KMS-11 (cell line): Measurements from ENCODE around the gene GRAP.
"Not testable (repeated sequence)": the region's sequence is repeated elsewhere in the genome, so short reads cannot be mapped to it uniquely, and the experiment has no call there.

Experiments
- H2AFZ ChIP-seq: fragments of 200-600 bp; sonication (generic); 2 replicates; pipeline ENCODE4 v1.6.1; 2016; ENCODE audit warnings: antibody characterized with exemption, mixed run types, low read depth
- H3K27ac ChIP-seq: fragments of 200-600 bp; sonication (generic); 2 replicates; pipeline ENCODE4 v1.6.1; 2016; ENCODE audit warnings: mild to moderate bottlenecking, mixed run types
- H3K27me3 ChIP-seq: fragments of 200-600 bp; sonication (generic); 2 replicates; pipeline ENCODE4 v1.6.1; 2017; ENCODE audit warnings: mild to moderate bottlenecking, low read depth, mixed run types, moderate library complexity; ENCODE audit not compliant: insufficient read depth
- H3K36me3 ChIP-seq: fragments of 200-600 bp; sonication (generic); 2 replicates; pipeline ENCODE4 v1.6.1; 2017; ENCODE audit warnings: mild to moderate bottlenecking, mixed run types; ENCODE audit not compliant: insufficient read depth
- H3K4me1 ChIP-seq: fragments of 200-600 bp; sonication (generic); 2 replicates; pipeline ENCODE4 v1.6.1; 2016; ENCODE audit warnings: mild to moderate bottlenecking, low read depth, mixed run types; ENCODE audit not compliant: poor library complexity, severe bottlenecking
- H3K4me2 ChIP-seq: fragments of 200-600 bp; sonication (generic); 2 replicates; pipeline ENCODE4 v1.7.0; 2016; ENCODE audit warnings: mild to moderate bottlenecking, mixed run types
- H3K4me3 ChIP-seq: fragments of 200-600 bp; sonication (generic); IDR thresholded peaks from 2 replicates; pipeline ENCODE4 v1.6.1; 2017; ENCODE audit warnings: low read depth, low read length, mixed read lengths; ENCODE audit not compliant: insufficient read depth
- H3K79me2 ChIP-seq: fragments of 200-600 bp; sonication (generic); 2 replicates; pipeline ENCODE4 v1.6.1; 2016; ENCODE audit warnings: low read depth, mixed run types; ENCODE audit not compliant: insufficient read depth
- H3K9ac ChIP-seq: fragments of 200-600 bp; sonication (generic); 2 replicates; pipeline ENCODE4 v1.6.1; 2016; ENCODE audit warnings: mild to moderate bottlenecking, mixed run types
- H4K20me1 ChIP-seq: fragments of 200-600 bp; sonication (generic); 2 replicates; pipeline ENCODE4 v1.6.1; 2016; ENCODE audit warnings: mild to moderate bottlenecking, mixed run types; ENCODE audit not compliant: insufficient read depth

The GRAP gene

DNA sequence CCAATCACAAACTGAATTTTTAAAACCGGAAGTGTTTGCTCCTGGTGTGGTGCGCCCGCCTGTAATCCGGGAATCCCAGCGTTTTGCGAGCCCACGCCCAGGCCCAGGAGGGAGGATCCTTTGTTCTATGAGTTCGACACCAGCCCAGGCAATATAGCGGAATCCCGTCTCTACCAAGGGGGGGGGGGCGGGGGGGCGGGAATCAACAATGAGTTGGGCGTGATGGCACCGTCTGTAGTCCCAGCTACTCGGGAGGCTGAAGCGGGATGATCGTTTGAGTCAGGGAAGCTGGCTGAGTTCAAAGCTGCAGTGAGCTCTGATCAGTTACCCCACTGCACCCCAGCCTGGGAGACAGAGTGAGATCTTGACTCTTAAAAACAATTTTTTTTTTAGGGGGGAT lies 17.6 kb upstream of the GRAP start:
- not testable (repeated sequence) for H3K4me2 ChIP-seq, H3K9ac ChIP-seq, H3K4me3 ChIP-seq

GRCh38 chr17:19063326-19063956 lies 16.7 kb upstream of the GRAP start:
- not testable (repeated sequence) for H2AFZ ChIP-seq, H3K9ac ChIP-seq, H3K27ac ChIP-seq, H3K4me1 ChIP-seq, H3K79me2 ChIP-seq, H4K20me1 ChIP-seq, H3K27me3 ChIP-seq, H3K4me2 ChIP-seq, H3K36me3 ChIP-seq, H3K4me3 ChIP-seq

More for the DNA sequence above, 17.6 kb upstream of the GRAP start:
- H3K79me2 ChIP-seq, H3K36me3 ChIP-seq, H3K4me1 ChIP-seq, H3K27ac ChIP-seq, H2AFZ ChIP-seq, H3K27me3 ChIP-seq, H4K20me1 ChIP-seq: not testable (repeated sequence)

- not testable (repeated sequence) for H3K27ac ChIP-seq, H2AFZ ChIP-seq, H3K9ac ChIP-seq, H3K4me3 ChIP-seq, H3K79me2 ChIP-seq, H3K4me2 ChIP-seq, H4K20me1 ChIP-seq, H3K4me1 ChIP-seq, H3K36me3 ChIP-seq, H3K27me3 ChIP-seq
Measured at GRCh38 chr17:19062718-19063325, 16.1 kb upstream of the GRAP start.

- H4K20me1 ChIP-seq, H3K9ac ChIP-seq, H3K79me2 ChIP-seq: not testable (repeated sequence)
Measured at GRCh38 chr17:19062009-19062717, 15.4 kb upstream of the GRAP start.

GRCh38 chr17:19055447-19055846 lies 8.7 kb upstream of the GRAP start:
- H4K20me1 ChIP-seq, H3K4me1 ChIP-seq, H2AFZ ChIP-seq, H3K4me3 ChIP-seq, H3K79me2 ChIP-seq, H3K27ac ChIP-seq, H3K27me3 ChIP-seq, H3K9ac ChIP-seq, H3K36me3 ChIP-seq, H3K4me2 ChIP-seq: not testable (repeated sequence)

More at GRCh38 chr17:19062009-19062717, 15.4 kb upstream of the GRAP start:
- not testable (repeated sequence) for H2AFZ ChIP-seq, H3K27me3 ChIP-seq, H3K4me1 ChIP-seq, H3K36me3 ChIP-seq, H3K4me2 ChIP-seq, H3K4me3 ChIP-seq, H3K27ac ChIP-seq

GRCh38 chr17:19048826-19049225 lies 2.1 kb upstream of the GRAP start:
- H3K4me3 ChIP-seq, H3K27me3 ChIP-seq, H2AFZ ChIP-seq, H3K4me1 ChIP-seq, H3K4me2 ChIP-seq, H3K27ac ChIP-seq, H3K36me3 ChIP-seq, H3K9ac ChIP-seq, H3K79me2 ChIP-seq, H4K20me1 ChIP-seq: not testable (repeated sequence)

DNA sequence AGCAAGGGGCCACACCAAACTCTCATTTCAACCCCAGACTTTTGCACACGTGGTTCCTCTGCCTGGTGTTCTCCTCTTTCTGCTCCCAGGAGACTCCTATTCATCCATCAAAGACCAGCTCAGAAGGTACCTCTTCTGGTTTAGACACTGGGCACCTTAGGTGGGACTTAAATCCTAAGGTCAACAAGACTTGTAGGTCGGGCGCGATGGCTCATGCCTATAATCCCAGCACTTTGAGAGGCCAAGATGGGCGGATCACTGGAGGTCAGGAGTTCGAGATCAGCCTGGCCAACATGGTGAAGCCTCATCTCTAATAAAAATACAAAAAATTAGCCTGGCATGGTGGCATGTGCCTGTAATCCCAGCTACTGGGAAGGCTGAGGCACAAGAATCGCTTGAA lies 753 bp upstream of the GRAP start:
- not testable (repeated sequence) for H3K79me2 ChIP-seq, H3K9ac ChIP-seq, H3K4me2 ChIP-seq, H4K20me1 ChIP-seq, H3K27ac ChIP-seq, H3K36me3 ChIP-seq, H2AFZ ChIP-seq, H3K4me1 ChIP-seq, H3K4me3 ChIP-seq, H3K27me3 ChIP-seq

DNA sequence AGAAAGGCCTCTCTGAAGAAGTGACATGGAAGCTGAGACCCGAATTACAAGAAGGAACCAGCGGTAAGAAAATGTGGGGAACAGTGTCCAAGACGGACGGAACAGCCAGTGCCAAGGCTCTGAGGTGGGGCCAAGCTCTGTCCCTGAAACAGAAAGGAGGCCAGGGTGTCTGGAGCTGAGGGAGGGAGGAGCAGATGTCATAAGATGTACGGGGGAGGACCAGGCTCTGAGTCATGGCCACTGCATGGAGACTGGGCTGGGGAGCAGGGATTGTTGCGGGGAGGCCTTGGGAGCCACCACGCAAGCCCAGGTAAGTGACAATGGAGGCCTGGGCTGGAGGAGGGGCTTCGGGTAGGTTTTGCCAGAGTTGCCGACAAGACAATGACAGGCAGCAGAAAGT lies 2.1 kb downstream of the GRAP start:
- H3K27me3 ChIP-seq, H3K27ac ChIP-seq, H3K4me2 ChIP-seq, H3K4me1 ChIP-seq, H3K4me3 ChIP-seq, H3K79me2 ChIP-seq, H3K36me3 ChIP-seq, H4K20me1 ChIP-seq, H2AFZ ChIP-seq, H3K9ac ChIP-seq: not testable (repeated sequence)

GRCh38 chr17:19043032-19043431 lies 3.7 kb downstream of the GRAP start:
- not testable (repeated sequence) for H3K27me3 ChIP-seq, H3K27ac ChIP-seq, H3K79me2 ChIP-seq, H3K4me1 ChIP-seq, H4K20me1 ChIP-seq, H3K4me3 ChIP-seq, H3K9ac ChIP-seq, H2AFZ ChIP-seq, H3K36me3 ChIP-seq, H3K4me2 ChIP-seq

- not testable (repeated sequence) for H3K27me3 ChIP-seq, H3K4me2 ChIP-seq, H3K4me3 ChIP-seq, H4K20me1 ChIP-seq, H3K27ac ChIP-seq, H3K4me1 ChIP-seq, H3K79me2 ChIP-seq, H3K9ac ChIP-seq, H3K36me3 ChIP-seq, H2AFZ ChIP-seq
Measured at GRCh38 chr17:19042369-19042768, 4.4 kb downstream of the GRAP start.
